A549 (cell line): ENCODE results near the gene FAM162A. TPM values are rescaled to one million over a fixed set of nuclear protein-coding genes. Genes with fewer than 3 reads are reported as not detected.

Experiments
- ATAC-seq, 2 experiments: fragments of 200-7000 bp in 1 of 2; fragments of >200 bp in 1 of 2; cut with Nextera tagmentation in 1 of 2; cut with Tn5 transposase in 1 of 2; 3 replicates each; pipeline versions ENCODE4 v1.8.0 to v1.9.1; 2018 to 2020; ENCODE audit warnings: mild to moderate bottlenecking in 1 of 2, moderate library complexity in 1 of 2
- CTCF ChIA-PET: fragments of 300-600 bp; sonication (Branson Sonifier 250); formaldehyde crosslinking; extraction: SDS; loops from one replicate; lab custom pipeline; 2021; ENCODE audit warnings: antibody characterized with exemption, inconsistent platforms; lab: Yijun Ruan, JAX
- POLR2A ChIA-PET: fragments of 350-600 bp; formaldehyde crosslinking; extraction: SDS; loops from one replicate; lab custom pipeline; 2021; ENCODE audit warnings: antibody characterized with exemption, inconsistent platforms; lab: Yijun Ruan, JAX
- DNase-seq, 2 experiments: peaks; one replicate each; pipeline versions ENCODE4 v3.0.0 to v3.0.0-alpha.2; 2011 to 2016; ENCODE audit warnings: low read depth in 1 of 2, low spot score in 1 of 2
- FAIRE-seq: peaks from 2 replicates; lab custom pipeline; 2011; peaks lifted over from hg19 to GRCh38; lab: Jason Lieb, UNC
- H3K27ac ChIP-seq, 2 experiments: fragments of >200 bp; sonication (Bioruptor Twin); formaldehyde crosslinking; 3 replicates each; pipeline ENCODE4 v1.5.1; 2016 to 2017
- H3K4me1 ChIP-seq: fragments of >200 bp; sonication (Bioruptor Twin); formaldehyde crosslinking; 3 replicates; pipeline ENCODE4 v1.6.1; 2016
- H3K4me2 ChIP-seq: fragments of >200 bp; sonication (Bioruptor Twin); formaldehyde crosslinking; 3 replicates; pipeline ENCODE4 v1.6.1; 2016
- H3K4me3 ChIP-seq: fragments of >200 bp; sonication (Bioruptor Twin); formaldehyde crosslinking; 3 replicates; pipeline ENCODE4 v1.5.1; 2016
- H3K9me3 ChIP-seq: fragments of >200 bp; sonication (Bioruptor Twin); formaldehyde crosslinking; 3 replicates; pipeline ENCODE4 v1.6.1; 2016
- CHD4 ChIP-seq: fragments of 200-600 bp; sonication (generic); IDR thresholded peaks from 2 replicates; pipeline ENCODE4 v1.6.1; 2016; ENCODE audit warnings: antibody characterized with exemption, mild to moderate bottlenecking, borderline replicate concordance
- FOSL2 ChIP-seq, 2 experiments: fragments of 450-650 bp in 1 of 2; fragments of >200 bp in 1 of 2; sonication (Bioruptor Twin) in 1 of 2; formaldehyde crosslinking; IDR thresholded peaks; 2 replicates each; pipeline versions ENCODE4 v1.5.0 to v1.6.1; 2016 to 2020; ENCODE audit warnings: mild to moderate bottlenecking in 1 of 2, moderate library complexity in 1 of 2
- FOXS1 ChIP-seq: fragments of 250-450 bp; sonication (Bioruptor Pico); IDR thresholded peaks from 2 replicates; pipeline ENCODE4 v1.5.0; 2020; ENCODE audit warnings: mild to moderate bottlenecking, moderate library complexity
- HOXB13 ChIP-seq: fragments of 250-450 bp; sonication (Bioruptor Pico); IDR thresholded peaks from 2 replicates; pipeline ENCODE4 v1.5.0; 2020; ENCODE audit warnings: low read depth, mild to moderate bottlenecking, moderate library complexity
- HOXB5 ChIP-seq: fragments of 250-450 bp; sonication (Bioruptor Pico); IDR thresholded peaks from 2 replicates; pipeline ENCODE4 v1.5.0; 2020; ENCODE audit warnings: mild to moderate bottlenecking, moderate library complexity
- MAZ ChIP-seq: fragments of 150-350 bp; IDR thresholded peaks from 2 replicates; pipeline ENCODE4 v1.6.1; 2014; ENCODE audit warnings: antibody characterized with exemption, low read depth, low read length, borderline replicate concordance
- RAD21 ChIP-seq, 2 experiments: fragments of >200 bp in 1 of 2; sonication (Bioruptor Twin) in 1 of 2; formaldehyde crosslinking in 1 of 2; IDR thresholded peaks in 1 of 2; conservative IDR thresholded peaks in 1 of 2; 2 replicates in 1 of 2; 3 replicates in 1 of 2; pipeline ENCODE4 v1.6.1; 2012 to 2018; ENCODE audit warnings: inconsistent platforms in 1 of 2
- RARB ChIP-seq: fragments of 250-450 bp; sonication (Bioruptor Pico); IDR thresholded peaks from 2 replicates; pipeline ENCODE4 v1.8.0; 2021; ENCODE audit warnings: mild to moderate bottlenecking, moderate library complexity
- SMC3 ChIP-seq: fragments of >200 bp; sonication (Bioruptor Twin); formaldehyde crosslinking; IDR thresholded peaks from 3 replicates; pipeline ENCODE4 v1.6.1; 2018; ENCODE audit warnings: inconsistent platforms
- SREBF2 ChIP-seq: fragments of 450-650 bp; IDR thresholded peaks from 2 replicates; pipeline ENCODE4 v1.6.1; 2014; ENCODE audit warnings: mild to moderate bottlenecking, moderate library complexity
- TFCP2L1 ChIP-seq: fragments of 250-450 bp; sonication (Bioruptor Pico); IDR thresholded peaks from 2 replicates; pipeline ENCODE4 v1.5.0; 2021; ENCODE audit warnings: mild to moderate bottlenecking
- ZFP36 ChIP-seq: fragments of 450-650 bp; IDR thresholded peaks from 2 replicates; pipeline ENCODE4 v1.6.1; 2014; ENCODE audit warnings: borderline replicate concordance; ENCODE audit not compliant: partially characterized antibody
- whole genome bisulfite sequencing: methylation state at CpG from one replicate; pipeline ENCODE4 v1.1.6; 2017; ENCODE audit errors: missing lambda C conversion rate; 5-methylcytosine and 5-hydroxymethylcytosine counted together
- polyA plus RNA-seq, 4 experiments: library from polyadenylated mRNA; depleted of rRNA in 3 of 4; stranded (reverse); fragments of >200 nt; fragmentation: RNase III in 1 of 4; extraction: RNeasy Plus Mini Kit Qiagen cat#74134 plus additional on column Dnase treatment in 1 of 4; gene quantifications; 2 replicates in 3 of 4; 3 replicates in 1 of 4; pipeline ENCODE4 v1.2.3, GENCODE V29; 2011 to 2017
- small RNA-seq, 6 experiments: library from RNA; depleted of rRNA; stranded (forward); fragments of <200 nt; gene quantifications; one replicate each; pipeline ENCODE3, GENCODE V24; 2012
- TF ChIP-seq, protein P1 (sequence below): fragments of 250-450 bp; sonication (Bioruptor Pico); IDR thresholded peaks from 2 replicates; pipeline ENCODE4 v1.5.0; 2021; ENCODE audit warnings: mild to moderate bottlenecking, moderate library complexity, borderline replicate concordance
- TF ChIP-seq, protein P2 (sequence below): fragments of 200-600 bp; sonication (generic); IDR thresholded peaks from 2 replicates; pipeline ENCODE4 v1.6.1; 2016; ENCODE audit warnings: antibody characterized with exemption, mild to moderate bottlenecking, moderate library complexity

FAM162A gene
- polyA plus RNA-seq, 2 of the 4 experiments (the other 2 are of a cell fraction) = 41.8 to 61.1 TPM

DNA sequence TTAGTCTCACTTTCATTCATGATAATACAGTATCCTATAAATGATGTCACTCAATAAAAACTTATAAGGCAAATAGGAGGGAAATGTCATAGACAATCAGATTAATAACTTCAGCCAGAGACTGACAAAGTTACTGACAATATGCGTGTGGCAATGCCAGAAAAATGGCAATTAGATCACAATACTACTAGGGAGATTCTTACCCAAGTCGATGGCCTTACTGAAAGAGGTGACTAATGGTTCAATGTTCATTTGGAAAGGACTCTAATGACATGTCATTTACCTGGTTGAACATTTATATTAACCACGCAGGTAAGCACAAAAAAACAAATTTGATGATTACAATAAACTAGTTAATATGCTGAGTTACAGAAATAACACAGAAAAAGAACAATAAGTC lies 77.8 kb downstream of the FAM162A start:
- peak; percentile 56 for FAIRE-seq
- ChIA-PET CTCF (interaction anchor here (0.9 to 6.4 kb wide), 2 partner anchors 17 to 218 kb away, joined by 3 to 52 read pairs; partner anchors contain the start of gene PARP14), POLR2A (no interaction called here)
- 84% methylated on average over 3 of the region's 3 CpGs for WGBS
- Histone ChIP-seq H3K4me2 (no peak overlapping the region), H3K4me1 (peaks cover 3% of the 10 kb centered on the region; the same call in 1 of the 3 replicates), H3K27ac (no peak overlapping the region), H3K4me3 (no peak overlapping the region), H3K9me3 (no peaks in the 10 kb centered on the region)
- no peak for DNase-seq
- TF ChIP-seq SMC3 (no peak), MAZ (no peak), FOXS1 (CRISPR knock-in tag) (no peak), FOSL2 (IDR thresholded peaks at IDR 0.05) (no peak), FOSL2 (CRISPR knock-in tag; IDR thresholded peaks at IDR 0.05) (no peak), CHD4 (no peak), SREBF2 (no peak), RARB (no peak), ZFP36 (no peak), TFCP2L1 (CRISPR knock-in tag) (no peak), HOXB13 (CRISPR knock-in tag) (no peak), HOXB5 (no peak), RAD21 (conservative IDR thresholded peaks at IDR 0.05 in 1 of 2, IDR thresholded peaks at IDR 0.05 in 1 of 2) (no peak)
- TF ChIP-seq, protein P1, sequence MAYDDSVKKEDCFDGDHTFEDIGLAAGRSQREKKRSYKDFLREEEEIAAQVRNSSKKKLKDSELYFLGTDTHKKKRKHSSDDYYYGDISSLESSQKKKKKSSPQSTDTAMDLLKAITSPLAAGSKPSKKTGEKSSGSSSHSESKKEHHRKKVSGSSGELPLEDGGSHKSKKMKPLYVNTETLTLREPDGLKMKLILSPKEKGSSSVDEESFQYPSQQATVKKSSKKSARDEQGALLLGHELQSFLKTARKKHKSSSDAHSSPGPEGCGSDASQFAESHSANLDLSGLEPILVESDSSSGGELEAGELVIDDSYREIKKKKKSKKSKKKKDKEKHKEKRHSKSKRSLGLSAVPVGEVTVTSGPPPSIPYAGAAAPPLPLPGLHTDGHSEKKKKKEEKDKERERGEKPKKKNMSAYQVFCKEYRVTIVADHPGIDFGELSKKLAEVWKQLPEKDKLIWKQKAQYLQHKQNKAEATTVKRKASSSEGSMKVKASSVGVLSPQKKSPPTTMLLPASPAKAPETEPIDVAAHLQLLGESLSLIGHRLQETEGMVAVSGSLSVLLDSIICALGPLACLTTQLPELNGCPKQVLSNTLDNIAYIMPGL (CRISPR knock-in tag) = no peak
- TF ChIP-seq, protein P2, sequence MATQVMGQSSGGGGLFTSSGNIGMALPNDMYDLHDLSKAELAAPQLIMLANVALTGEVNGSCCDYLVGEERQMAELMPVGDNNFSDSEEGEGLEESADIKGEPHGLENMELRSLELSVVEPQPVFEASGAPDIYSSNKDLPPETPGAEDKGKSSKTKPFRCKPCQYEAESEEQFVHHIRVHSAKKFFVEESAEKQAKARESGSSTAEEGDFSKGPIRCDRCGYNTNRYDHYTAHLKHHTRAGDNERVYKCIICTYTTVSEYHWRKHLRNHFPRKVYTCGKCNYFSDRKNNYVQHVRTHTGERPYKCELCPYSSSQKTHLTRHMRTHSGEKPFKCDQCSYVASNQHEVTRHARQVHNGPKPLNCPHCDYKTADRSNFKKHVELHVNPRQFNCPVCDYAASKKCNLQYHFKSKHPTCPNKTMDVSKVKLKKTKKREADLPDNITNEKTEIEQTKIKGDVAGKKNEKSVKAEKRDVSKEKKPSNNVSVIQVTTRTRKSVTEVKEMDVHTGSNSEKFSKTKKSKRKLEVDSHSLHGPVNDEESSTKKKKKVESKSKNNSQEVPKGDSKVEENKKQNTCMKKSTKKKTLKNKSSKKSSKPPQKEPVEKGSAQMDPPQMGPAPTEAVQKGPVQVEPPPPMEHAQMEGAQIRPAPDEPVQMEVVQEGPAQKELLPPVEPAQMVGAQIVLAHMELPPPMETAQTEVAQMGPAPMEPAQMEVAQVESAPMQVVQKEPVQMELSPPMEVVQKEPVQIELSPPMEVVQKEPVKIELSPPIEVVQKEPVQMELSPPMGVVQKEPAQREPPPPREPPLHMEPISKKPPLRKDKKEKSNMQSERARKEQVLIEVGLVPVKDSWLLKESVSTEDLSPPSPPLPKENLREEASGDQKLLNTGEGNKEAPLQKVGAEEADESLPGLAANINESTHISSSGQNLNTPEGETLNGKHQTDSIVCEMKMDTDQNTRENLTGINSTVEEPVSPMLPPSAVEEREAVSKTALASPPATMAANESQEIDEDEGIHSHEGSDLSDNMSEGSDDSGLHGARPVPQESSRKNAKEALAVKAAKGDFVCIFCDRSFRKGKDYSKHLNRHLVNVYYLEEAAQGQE = no peak
- no peak for ATAC-seq

Small RNA genes within 50 kb of the gene (small RNA-seq; reads per million reads assigned to genes)
- gene AC083798.1 = 0 reads per million in 6 experiments

Other genes starting within 250 kb of the FAM162A start
- gene CASR, start 200.5 kb upstream of the FAM162A start, polyA plus RNA-seq (2011; rRNA removed) = not detected in 2 replicates
- not detected in 3 replicates for gene CASR, start 200.5 kb upstream of the FAM162A start, polyA plus RNA-seq (2017; fragmentation: RNase III; extraction: RNeasy Plus Mini Kit Qiagen cat#74134 plus additional on column Dnase treatment)
- 7.8 and 7.9 TPM in 2 replicates for gene CSTA, start 58.9 kb upstream of the FAM162A start, polyA plus RNA-seq (2011; rRNA removed)
- 0.41 to 1.1 TPM (median 0.91 TPM) in 3 replicates for gene CSTA, start 58.9 kb upstream of the FAM162A start, polyA plus RNA-seq (2017; fragmentation: RNase III; extraction: RNeasy Plus Mini Kit Qiagen cat#74134 plus additional on column Dnase treatment)
- gene MIX23, start 951 bp upstream of the FAM162A start, polyA plus RNA-seq (2011; rRNA removed) = 31.3 and 51.6 TPM in 2 replicates
- gene MIX23, start 951 bp upstream of the FAM162A start, polyA plus RNA-seq (2017; fragmentation: RNase III; extraction: RNeasy Plus Mini Kit Qiagen cat#74134 plus additional on column Dnase treatment) = 48.1 to 62.5 TPM (median 54.1 TPM) in 3 replicates
- 9.0 and 10.2 TPM in 2 replicates for gene WDR5B, start 31.9 kb downstream of the FAM162A start, polyA plus RNA-seq (2011; rRNA removed)
- 5.1 to 5.9 TPM (median 5.9 TPM) in 3 replicates for gene WDR5B, start 31.9 kb downstream of the FAM162A start, polyA plus RNA-seq (2017; fragmentation: RNase III; extraction: RNeasy Plus Mini Kit Qiagen cat#74134 plus additional on column Dnase treatment)
- 81.8 and 86.6 TPM in 2 replicates for gene KPNA1, start 130.8 kb downstream of the FAM162A start, polyA plus RNA-seq (2011; rRNA removed)
- gene KPNA1, start 130.8 kb downstream of the FAM162A start, polyA plus RNA-seq (2017; fragmentation: RNase III; extraction: RNeasy Plus Mini Kit Qiagen cat#74134 plus additional on column Dnase treatment) = 48.1 to 50.7 TPM (median 48.9 TPM) in 3 replicates
- gene PARP9, start 180.1 kb downstream of the FAM162A start, polyA plus RNA-seq (2011; rRNA removed) = 11.7 and 12.6 TPM in 2 replicates
- gene PARP9, start 180.1 kb downstream of the FAM162A start, polyA plus RNA-seq (2017; fragmentation: RNase III; extraction: RNeasy Plus Mini Kit Qiagen cat#74134 plus additional on column Dnase treatment) = 4.5 to 7.0 TPM (median 5.1 TPM) in 3 replicates
- 4.2 and 6.9 TPM in 2 replicates for gene DTX3L, start 180.2 kb downstream of the FAM162A start, polyA plus RNA-seq (2011; rRNA removed)
- gene DTX3L, start 180.2 kb downstream of the FAM162A start, polyA plus RNA-seq (2017; fragmentation: RNase III; extraction: RNeasy Plus Mini Kit Qiagen cat#74134 plus additional on column Dnase treatment) = 5.3 to 6.8 TPM (median 5.7 TPM) in 3 replicates
- gene PARP15, start 193.5 kb downstream of the FAM162A start, polyA plus RNA-seq (2011; rRNA removed) = 0.05 TPM in 1 of 2 replicates, not detected in the other
- gene PARP15, start 193.5 kb downstream of the FAM162A start, polyA plus RNA-seq (2017; fragmentation: RNase III; extraction: RNeasy Plus Mini Kit Qiagen cat#74134 plus additional on column Dnase treatment) = not detected in 3 replicates